ENCODE measurements around the gene CRIP2.

The CRIP2 gene

DNA sequence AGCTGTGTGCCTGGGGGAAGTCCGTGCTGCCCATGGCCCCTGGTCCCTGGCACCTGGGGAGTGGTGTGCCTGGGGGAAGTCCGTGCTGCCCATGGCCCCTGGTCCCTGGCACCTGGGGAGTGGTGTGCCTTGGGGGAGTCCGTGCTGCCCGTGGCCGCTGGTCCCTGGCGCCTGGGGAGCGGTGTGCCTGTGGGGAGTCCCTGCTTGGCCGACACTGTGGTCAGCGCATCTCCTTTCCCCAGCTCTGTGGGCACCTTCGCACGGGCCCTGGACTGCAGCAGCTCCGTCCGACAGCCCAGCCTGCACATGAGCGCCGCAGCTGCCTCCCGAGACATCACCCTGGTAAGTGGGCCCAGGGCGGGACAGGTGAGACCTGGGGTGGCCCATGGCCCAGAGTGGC, 14.5 kb upstream of the CRIP2 start:
- Histone ChIP-seq H2BK5ac (ENCODE audit: low read depth, low read length, poor library complexity) (no peak overlapping the region), H3K27me3 (ENCODE audit: insufficient read depth, low read length) (no peaks in the 10 kb centered on the region), H2AFZ (ENCODE audit: insufficient read depth, low read length, poor library complexity) (no peak overlapping the region), H4K8ac (ENCODE audit: low read depth, low read length) (no peak overlapping the region), H2BK120ac (ENCODE audit: insufficient read depth, low read length, poor library complexity) (no peak overlapping the region), H3K18ac (ENCODE audit: low read length) (no peak overlapping the region), H3K79me2 (ENCODE audit: control insufficient read depth, insufficient read depth, low read length, poor library complexity) (no peaks in the 10 kb centered on the region), H4K91ac (ENCODE audit: low read depth, low read length) (no peak overlapping the region), H3K27ac (ENCODE audit: low read depth, low read length) (no peak overlapping the region), H4K12ac (ENCODE audit: low read depth, low read length) (no peak overlapping the region), H3K36me3 (ENCODE audit: control insufficient read depth in 1 of 2, insufficient read depth in 2 of 2, low read length in 2 of 2) (peaks cover 75 to 76% of the 10 kb centered on the region in 2 experiments), H3K9ac (ENCODE audit: low read length) (no peak overlapping the region), H3K14ac (ENCODE audit: low read length) (no peak overlapping the region), H3K79me1 (ENCODE audit: low read length) (no peaks in the 10 kb centered on the region), H3K4me3 (ENCODE audit: low read depth, low read length) (no peak overlapping the region), H3K4me2 (ENCODE audit: low read length) (no peak overlapping the region), H2AK5ac (ENCODE audit: low read length) (no peak overlapping the region), H3K23ac (ENCODE audit: low read length) (no peak overlapping the region), H3K4ac (ENCODE audit: low read depth, low read length) (no peak overlapping the region), H3K4me1 (ENCODE audit: control insufficient read depth in 1 of 2, insufficient read depth in 2 of 2, low read length in 2 of 2) (no peaks in the 10 kb centered on the region), H3K9me3 (ENCODE audit: insufficient read depth, low read depth, low read length) (peaks cover under 1% of the 10 kb centered on the region), H2BK12ac (ENCODE audit: low read length) (no peak overlapping the region)
- WGBS (ENCODE audit: extremely low coverage, insufficient coverage, insufficient read length), result no CpG with 5 or more reads among the region's 17 CpGs
- DNase-seq, result no peak

DNA sequence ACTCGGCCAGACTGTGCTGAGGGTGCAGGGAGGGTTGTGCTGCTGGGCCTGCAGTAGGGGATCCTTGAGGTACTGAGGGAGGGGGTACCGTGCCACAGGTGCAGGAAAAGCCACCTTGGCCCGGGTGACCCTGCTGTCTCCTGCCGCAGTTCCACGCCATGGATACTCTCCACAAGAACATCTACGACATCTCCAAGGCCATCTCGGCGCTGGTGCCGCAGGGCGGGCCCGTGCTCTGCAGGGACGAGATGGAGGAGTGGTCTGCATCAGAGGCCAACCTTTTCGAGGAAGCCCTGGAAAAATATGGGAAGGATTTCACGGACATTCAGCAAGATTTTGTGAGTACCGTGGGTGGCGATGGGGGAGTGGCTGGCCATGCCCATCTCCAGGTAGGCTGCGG, 14.0 kb upstream of the CRIP2 start:
- no peak overlapping the region for H3K14ac ChIP-seq (ENCODE audit: low read length)
- H3K79me1 ChIP-seq (ENCODE audit: low read length), result no peaks in the 10 kb centered on the region
- no peaks in the 10 kb centered on the region for H3K79me2 ChIP-seq (ENCODE audit: control insufficient read depth, insufficient read depth, low read length, poor library complexity)
- no peak overlapping the region for H3K4me3 ChIP-seq (ENCODE audit: low read depth, low read length)
- H3K9ac ChIP-seq (ENCODE audit: low read length), result no peak overlapping the region
- H3K4me2 ChIP-seq (ENCODE audit: low read length), result no peak overlapping the region
- H4K91ac ChIP-seq (ENCODE audit: low read depth, low read length), result no peak overlapping the region
- H3K18ac ChIP-seq (ENCODE audit: low read length), result no peak overlapping the region
- peaks cover 75 to 76% of the 10 kb centered on the region in 2 experiments for H3K36me3 ChIP-seq (ENCODE audit: control insufficient read depth in 1 of 2, insufficient read depth in 2 of 2, low read length in 2 of 2)
- peaks cover 3% of the 10 kb centered on the region for H3K9me3 ChIP-seq (ENCODE audit: insufficient read depth, low read depth, low read length)
- H4K12ac ChIP-seq (ENCODE audit: low read depth, low read length), result no peak overlapping the region
- DNase-seq, result no peak
- H2AK5ac ChIP-seq (ENCODE audit: low read length), result no peak overlapping the region
- no peak overlapping the region for H3K23ac ChIP-seq (ENCODE audit: low read length)
- no peaks in the 10 kb centered on the region for H3K27me3 ChIP-seq (ENCODE audit: insufficient read depth, low read length)
- H4K8ac ChIP-seq (ENCODE audit: low read depth, low read length), result no peak overlapping the region
- WGBS (ENCODE audit: extremely low coverage, insufficient coverage, insufficient read length), result no CpG with 5 or more reads among the region's 17 CpGs
- no peak overlapping the region for H2BK5ac ChIP-seq (ENCODE audit: low read depth, low read length, poor library complexity)
- H2BK120ac ChIP-seq (ENCODE audit: insufficient read depth, low read length, poor library complexity), result no peak overlapping the region
- no peak overlapping the region for H3K27ac ChIP-seq (ENCODE audit: low read depth, low read length)
- H2AFZ ChIP-seq (ENCODE audit: insufficient read depth, low read length, poor library complexity), result no peak overlapping the region
- no peaks in the 10 kb centered on the region for H3K4me1 ChIP-seq (ENCODE audit: control insufficient read depth in 1 of 2, insufficient read depth in 2 of 2, low read length in 2 of 2)
- H2BK12ac ChIP-seq (ENCODE audit: low read length), result no peak overlapping the region
- H3K4ac ChIP-seq (ENCODE audit: low read depth, low read length), result no peak overlapping the region

DNA sequence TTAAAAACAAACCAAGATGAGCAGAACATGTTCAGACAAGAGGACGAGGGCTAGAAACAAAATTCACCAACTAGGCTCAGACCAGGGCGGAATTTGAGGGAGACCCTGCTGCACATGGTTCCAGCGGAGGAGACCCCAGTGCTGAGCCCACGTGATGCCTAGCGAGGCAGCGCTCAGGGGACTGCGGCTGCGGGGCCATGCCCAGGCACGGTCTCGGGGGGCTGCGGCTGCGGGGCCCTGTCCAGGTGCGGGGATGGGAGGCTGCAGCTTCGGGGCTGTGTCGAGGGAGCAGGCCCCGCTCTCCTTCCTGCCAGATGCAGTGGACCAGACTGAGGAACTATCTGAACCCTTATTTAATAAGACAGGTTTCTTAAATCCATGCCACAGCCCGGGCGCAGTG, 12.7 kb upstream of the CRIP2 start:
- Histone ChIP-seq H3K18ac (ENCODE audit: low read length) (no peak overlapping the region), H3K4me3 (ENCODE audit: low read depth, low read length) (no peak overlapping the region), H3K4ac (ENCODE audit: low read depth, low read length) (no peak overlapping the region), H2BK5ac (ENCODE audit: low read depth, low read length, poor library complexity) (no peak overlapping the region), H3K27me3 (ENCODE audit: insufficient read depth, low read length) (no peaks in the 10 kb centered on the region), H3K9me3 (ENCODE audit: insufficient read depth, low read depth, low read length) (peaks cover 3% of the 10 kb centered on the region), H4K91ac (ENCODE audit: low read depth, low read length) (no peak overlapping the region), H3K4me1 (ENCODE audit: control insufficient read depth in 1 of 2, insufficient read depth in 2 of 2, low read length in 2 of 2) (peaks cover 0 to 2% of the 10 kb centered on the region in 2 experiments), H4K8ac (ENCODE audit: low read depth, low read length) (no peak overlapping the region), H3K79me2 (ENCODE audit: control insufficient read depth, insufficient read depth, low read length, poor library complexity) (no peaks in the 10 kb centered on the region), H2BK12ac (ENCODE audit: low read length) (no peak overlapping the region), H2BK120ac (ENCODE audit: insufficient read depth, low read length, poor library complexity) (no peak overlapping the region), H3K9ac (ENCODE audit: low read length) (no peak overlapping the region), H3K23ac (ENCODE audit: low read length) (no peak overlapping the region), H3K36me3 (ENCODE audit: control insufficient read depth in 1 of 2, insufficient read depth in 2 of 2, low read length in 2 of 2) (peaks cover 75 to 76% of the 10 kb centered on the region in 2 experiments), H3K27ac (ENCODE audit: low read depth, low read length) (no peak overlapping the region), H3K14ac (ENCODE audit: low read length) (no peak overlapping the region), H4K12ac (ENCODE audit: low read depth, low read length) (no peak overlapping the region), H3K79me1 (ENCODE audit: low read length) (no peaks in the 10 kb centered on the region), H2AFZ (ENCODE audit: insufficient read depth, low read length, poor library complexity) (no peak overlapping the region), H2AK5ac (ENCODE audit: low read length) (no peak overlapping the region), H3K4me2 (ENCODE audit: low read length) (no peak overlapping the region)
- DNase-seq, result no peak
- WGBS (ENCODE audit: extremely low coverage, insufficient coverage, insufficient read length), result no CpG with 5 or more reads among the region's 18 CpGs

DNA sequence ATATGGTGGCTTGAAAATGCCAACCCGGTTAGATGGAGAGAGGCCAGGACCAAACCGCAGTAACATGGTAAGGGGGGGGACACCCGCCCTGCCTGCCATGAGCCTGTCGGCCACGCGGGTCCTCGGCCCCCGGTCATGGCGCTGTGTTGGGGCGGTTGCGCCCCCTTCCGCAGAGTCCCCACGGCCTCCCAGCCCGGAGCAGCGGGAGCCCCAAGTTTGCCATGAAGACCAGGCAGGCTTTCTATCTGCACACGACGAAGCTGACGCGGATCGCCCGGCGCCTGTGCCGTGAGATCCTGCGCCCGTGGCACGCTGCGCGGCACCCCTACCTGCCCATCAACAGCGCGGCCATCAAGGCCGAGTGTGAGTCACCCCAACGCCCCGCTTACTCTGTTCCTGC, 10.1 kb upstream of the CRIP2 start:
- H3K79me2 ChIP-seq (ENCODE audit: control insufficient read depth, insufficient read depth, low read length, poor library complexity), result no peaks in the 10 kb centered on the region
- H4K91ac ChIP-seq (ENCODE audit: low read depth, low read length), result no peak overlapping the region
- H3K4ac ChIP-seq (ENCODE audit: low read depth, low read length), result no peak overlapping the region
- DNase-seq, result no peak
- no peak overlapping the region for H2BK5ac ChIP-seq (ENCODE audit: low read depth, low read length, poor library complexity)
- H3K18ac ChIP-seq (ENCODE audit: low read length), result no peak overlapping the region
- no peak overlapping the region for H2BK120ac ChIP-seq (ENCODE audit: insufficient read depth, low read length, poor library complexity)
- peaks cover 88 to 90% of the 10 kb centered on the region in 2 experiments for H3K36me3 ChIP-seq (ENCODE audit: control insufficient read depth in 1 of 2, insufficient read depth in 2 of 2, low read length in 2 of 2)
- no peak overlapping the region for H3K4me2 ChIP-seq (ENCODE audit: low read length)
- H3K79me1 ChIP-seq (ENCODE audit: low read length), result no peaks in the 10 kb centered on the region
- peaks cover 3% of the 10 kb centered on the region for H3K9me3 ChIP-seq (ENCODE audit: insufficient read depth, low read depth, low read length)
- no peak overlapping the region for H3K27ac ChIP-seq (ENCODE audit: low read depth, low read length)
- no peak overlapping the region for H2AK5ac ChIP-seq (ENCODE audit: low read length)
- no peak overlapping the region for H3K4me3 ChIP-seq (ENCODE audit: low read depth, low read length)
- no CpG with 5 or more reads among the region's 33 CpGs for WGBS (ENCODE audit: extremely low coverage, insufficient coverage, insufficient read length)
- H4K8ac ChIP-seq (ENCODE audit: low read depth, low read length), result no peak overlapping the region
- H3K14ac ChIP-seq (ENCODE audit: low read length), result no peak overlapping the region
- no peak overlapping the region for H4K12ac ChIP-seq (ENCODE audit: low read depth, low read length)
- no peaks in the 10 kb centered on the region for H3K27me3 ChIP-seq (ENCODE audit: insufficient read depth, low read length)
- no peak overlapping the region for H3K23ac ChIP-seq (ENCODE audit: low read length)
- H2AFZ ChIP-seq (ENCODE audit: insufficient read depth, low read length, poor library complexity), result no peak overlapping the region
- H2BK12ac ChIP-seq (ENCODE audit: low read length), result no peak overlapping the region
- peaks cover 0 to 4% of the 10 kb centered on the region in 2 experiments for H3K4me1 ChIP-seq (ENCODE audit: control insufficient read depth in 1 of 2, insufficient read depth in 2 of 2, low read length in 2 of 2)
- no peak overlapping the region for H3K9ac ChIP-seq (ENCODE audit: low read length)
